ENCODE results near the gene WDR91.
A peak's percentile ranks its signal among the peaks of the same experiment; 100 is the strongest.
"Not testable (repeated sequence)": the region's sequence is repeated elsewhere in the genome, so short reads cannot be mapped to it uniquely, and the experiment has no call there.

WDR91 gene

GRCh38 chr7:135233570-135233969 lies 22.2 kb upstream of the WDR91 start, which contains the start of gene STRA8:
Gene STRA8, plus strand, starts transcription at chr7:135233838. Its CDS starts 6,687 bp downstream, at chr7:135240525.
- DNase-seq = no peak

- no peak for DNase-seq
These were observed 21.4 kb upstream of the WDR91 start for GRCh38 chr7:135232720-135233119.

- DNase-seq = no peak
These were observed 20.8 kb upstream of the WDR91 start for GRCh38 chr7:135232087-135232486.

- DNase-seq = no peak
These were observed 20.4 kb upstream of the WDR91 start for GRCh38 chr7:135231686-135232085.

GRCh38 chr7:135224027-135224426 lies 12.7 kb upstream of the WDR91 start:
- DNase-seq = no peak

GRCh38 chr7:135217645-135218509 lies 6.6 kb upstream of the WDR91 start:
- DNase-seq = no peak

GRCh38 chr7:135215698-135216097 lies 4.4 kb upstream of the WDR91 start:
- DNase-seq = no peak

GRCh38 chr7:135215180-135215579 lies 3.9 kb upstream of the WDR91 start:
- DNase-seq = no peak

- DNase-seq = no peak
These were observed 2.5 kb upstream of the WDR91 start for GRCh38 chr7:135213831-135214230.

GRCh38 chr7:135211946-135212685 lies 790 bp upstream of the WDR91 start:
- DNase-seq = not testable (repeated sequence)

- no peak for DNase-seq
These were observed 493 bp downstream of the WDR91 start for GRCh38 chr7:135210888-135211178.

- no peak for DNase-seq
These were observed 2.0 kb downstream of the WDR91 start for GRCh38 chr7:135209225-135209834.

- DNase-seq = no peak
These were observed 3.1 kb downstream of the WDR91 start for GRCh38 chr7:135208102-135208793.

GRCh38 chr7:135207406-135208101 lies 3.8 kb downstream of the WDR91 start:
- no peak for DNase-seq

GRCh38 chr7:135206941-135207391 lies 4.4 kb downstream of the WDR91 start:
- peak; percentile 18 for DNase-seq

GRCh38 chr7:135205850-135206249 lies 5.5 kb downstream of the WDR91 start:
- no peak for DNase-seq

GRCh38 chr7:135204876-135205275 lies 6.5 kb downstream of the WDR91 start:
- no peak for DNase-seq

- no peak for DNase-seq
These were observed 7.0 kb downstream of the WDR91 start for GRCh38 chr7:135204341-135204749.

- DNase-seq = no peak
These were observed 10.0 kb downstream of the WDR91 start for GRCh38 chr7:135201350-135201749.

- DNase-seq = no peak
These were observed 10.4 kb downstream of the WDR91 start for GRCh38 chr7:135200821-135201331.

GRCh38 chr7:135199439-135199838 lies 11.9 kb downstream of the WDR91 start:
- no peak for DNase-seq

All from GDM1 (cell line).